ENCODE measurements around the gene SLC6A7.
A peak's percentile ranks its signal among the peaks of the same experiment; 100 is the strongest.

The SLC6A7 gene

GRCh38 chr5:150172556-150172955 is 17.3 kb upstream of the SLC6A7 start:
- DNase-seq (ENCODE audit: low spot score): no peak

- no peak for DNase-seq (ENCODE audit: low spot score)
Measured at GRCh38 chr5:150173161-150173560, 16.7 kb upstream of the SLC6A7 start.

GRCh38 chr5:150174285-150174684 is 15.6 kb upstream of the SLC6A7 start:
- no peak for DNase-seq (ENCODE audit: low spot score)

- no peak for DNase-seq (ENCODE audit: low spot score)
Measured at GRCh38 chr5:150175076-150175475, 14.8 kb upstream of the SLC6A7 start.

- peak; percentile 64 for DNase-seq (ENCODE audit: low spot score)
Measured at GRCh38 chr5:150175536-150175935, 14.3 kb upstream of the SLC6A7 start.

GRCh38 chr5:150176745-150177477 is 13.0 kb upstream of the SLC6A7 start:
- no peak for DNase-seq (ENCODE audit: low spot score)

GRCh38 chr5:150177721-150178120 is 12.1 kb upstream of the SLC6A7 start:
- DNase-seq (ENCODE audit: low spot score): no peak

GRCh38 chr5:150178262-150178661 is 11.6 kb upstream of the SLC6A7 start:
- no peak for DNase-seq (ENCODE audit: low spot score)

GRCh38 chr5:150179019-150179620 is 10.7 kb upstream of the SLC6A7 start:
- DNase-seq (ENCODE audit: low spot score): no peak

GRCh38 chr5:150180241-150181026 is 9.4 kb upstream of the SLC6A7 start:
- DNase-seq (ENCODE audit: low spot score): peak; percentile 61

- no peak for DNase-seq (ENCODE audit: low spot score)
Measured at GRCh38 chr5:150181027-150181426, 8.8 kb upstream of the SLC6A7 start.

GRCh38 chr5:150181766-150182545 is 7.9 kb upstream of the SLC6A7 start:
- no peak for DNase-seq (ENCODE audit: low spot score)

GRCh38 chr5:150182774-150183173 is 7.1 kb upstream of the SLC6A7 start:
- DNase-seq (ENCODE audit: low spot score): no peak

- no peak for DNase-seq (ENCODE audit: low spot score)
Measured at GRCh38 chr5:150183436-150183835, 6.4 kb upstream of the SLC6A7 start.

GRCh38 chr5:150184006-150184405 is 5.9 kb upstream of the SLC6A7 start:
- DNase-seq (ENCODE audit: low spot score): no peak

GRCh38 chr5:150184990-150185912 is 4.6 kb upstream of the SLC6A7 start:
- DNase-seq (ENCODE audit: low spot score): no peak

- no peak for DNase-seq (ENCODE audit: low spot score)
Measured at GRCh38 chr5:150186137-150186536, 3.7 kb upstream of the SLC6A7 start.

GRCh38 chr5:150186897-150187296 is 3.0 kb upstream of the SLC6A7 start:
- DNase-seq (ENCODE audit: low spot score): no peak

GRCh38 chr5:150188146-150188842 is 1.6 kb upstream of the SLC6A7 start:
- no peak for DNase-seq (ENCODE audit: low spot score)

GRCh38 chr5:150189326-150189725 is 536 bp upstream of the SLC6A7 start:
- no peak for DNase-seq (ENCODE audit: low spot score)
